Activated naive CD8-positive, alpha-beta T cell (primary cell): Measurements from ENCODE around the gene ANKRD10.
A peak's percentile ranks its signal among the peaks of the same experiment; 100 is the strongest.

ENCODE experiments used
- H3K27ac Mint-ChIP-seq: one replicate; pipeline ENCODE4 v1.8.0; 2021; ENCODE audit warnings: mixed read lengths
- H3K27me3 Mint-ChIP-seq: one replicate; pipeline ENCODE4 v1.8.0; 2021; ENCODE audit warnings: mixed read lengths
- H3K36me3 Mint-ChIP-seq: one replicate; pipeline ENCODE4 v1.8.0; 2021; ENCODE audit warnings: mixed read lengths
- H3K4me1 Mint-ChIP-seq: one replicate; pipeline ENCODE4 v1.8.0; 2021; ENCODE audit warnings: low read depth, mixed read lengths
- H3K4me3 Mint-ChIP-seq: one replicate; pipeline ENCODE4 v1.8.0; 2021; ENCODE audit warnings: mild to moderate bottlenecking, mixed read lengths
- H3K9me3 Mint-ChIP-seq: one replicate; pipeline ENCODE4 v1.8.0; 2021; ENCODE audit warnings: low read depth, mixed read lengths

ANKRD10 gene

GRCh38 chr13:110913322-110914080 lies 1.4 kb downstream of the ANKRD10 start:
- H3K9me3 Mint-ChIP-seq: no peaks in the 10 kb centered on the region
- H3K27me3 Mint-ChIP-seq: no peaks in the 10 kb centered on the region
- peaks cover 58% of the 10 kb centered on the region for H3K4me1 Mint-ChIP-seq
- H3K27ac Mint-ChIP-seq: peak overlapping the region; percentile 90
- H3K4me3 Mint-ChIP-seq: peak overlapping the region; percentile 95
- H3K36me3 Mint-ChIP-seq: peaks cover 2% of the 10 kb centered on the region

GRCh38 chr13:110912651-110913051 lies 2.2 kb downstream of the ANKRD10 start:
- Mint-ChIP-seq H3K9me3 (no peaks in the 10 kb centered on the region), H3K4me1 (peaks cover 64% of the 10 kb centered on the region), H3K36me3 (peaks cover 2% of the 10 kb centered on the region), H3K27ac (peak overlapping the region; percentile 90), H3K27me3 (no peaks in the 10 kb centered on the region), H3K4me3 (peak overlapping the region; percentile 95)

- Mint-ChIP-seq H3K27ac (peak overlapping the region; percentile 61), H3K27me3 (no peaks in the 10 kb centered on the region), H3K4me3 (peak overlapping the region; percentile 95), H3K36me3 (peaks cover 2% of the 10 kb centered on the region), H3K4me1 (peaks cover 69% of the 10 kb centered on the region), H3K9me3 (no peaks in the 10 kb centered on the region)
These were observed 3.0 kb downstream of the ANKRD10 start for GRCh38 chr13:110911880-110912279.

- Mint-ChIP-seq H3K36me3 (peaks cover 7% of the 10 kb centered on the region), H3K27ac (no peak overlapping the region), H3K4me1 (peaks cover 74% of the 10 kb centered on the region), H3K4me3 (peak overlapping the region; percentile 62), H3K9me3 (no peaks in the 10 kb centered on the region), H3K27me3 (no peaks in the 10 kb centered on the region)
These were observed 4.6 kb downstream of the ANKRD10 start for GRCh38 chr13:110910013-110910890.

GRCh38 chr13:110907951-110908898 lies 6.6 kb downstream of the ANKRD10 start:
- Mint-ChIP-seq H3K4me1 (peaks cover 72% of the 10 kb centered on the region), H3K27ac (peak overlapping the region; percentile 8), H3K4me3 (peak overlapping the region; percentile 15), H3K36me3 (peaks cover 7% of the 10 kb centered on the region), H3K9me3 (no peaks in the 10 kb centered on the region), H3K27me3 (no peaks in the 10 kb centered on the region)

- peaks cover 7% of the 10 kb centered on the region for H3K36me3 Mint-ChIP-seq
- no peak overlapping the region for H3K4me3 Mint-ChIP-seq
- H3K4me1 Mint-ChIP-seq: peaks cover 63% of the 10 kb centered on the region
- H3K9me3 Mint-ChIP-seq: no peaks in the 10 kb centered on the region
- no peaks in the 10 kb centered on the region for H3K27me3 Mint-ChIP-seq
- no peak overlapping the region for H3K27ac Mint-ChIP-seq
These were observed 7.6 kb downstream of the ANKRD10 start for GRCh38 chr13:110907301-110907700.

GRCh38 chr13:110904748-110905147 lies 10.1 kb downstream of the ANKRD10 start:
- Mint-ChIP-seq H3K27ac (no peak overlapping the region), H3K9me3 (no peaks in the 10 kb centered on the region), H3K4me1 (peaks cover 43% of the 10 kb centered on the region), H3K36me3 (peaks cover 7% of the 10 kb centered on the region), H3K4me3 (no peak overlapping the region), H3K27me3 (no peaks in the 10 kb centered on the region)

- no peaks in the 10 kb centered on the region for H3K27me3 Mint-ChIP-seq
- no peak overlapping the region for H3K27ac Mint-ChIP-seq
- H3K36me3 Mint-ChIP-seq: peaks cover 6% of the 10 kb centered on the region
- no peak overlapping the region for H3K4me3 Mint-ChIP-seq
- no peaks in the 10 kb centered on the region for H3K9me3 Mint-ChIP-seq
- H3K4me1 Mint-ChIP-seq: peaks cover 28% of the 10 kb centered on the region
These were observed 12.5 kb downstream of the ANKRD10 start for GRCh38 chr13:110902370-110902769.

- Mint-ChIP-seq H3K27ac (no peak overlapping the region), H3K4me3 (no peak overlapping the region), H3K9me3 (no peaks in the 10 kb centered on the region), H3K27me3 (no peaks in the 10 kb centered on the region), H3K36me3 (peaks cover 8% of the 10 kb centered on the region), H3K4me1 (peaks cover 7% of the 10 kb centered on the region)
These were observed 17.3 kb downstream of the ANKRD10 start for GRCh38 chr13:110897521-110897920.

- H3K4me3 Mint-ChIP-seq: no peak overlapping the region
- no peaks in the 10 kb centered on the region for H3K27me3 Mint-ChIP-seq
- peaks cover 7% of the 10 kb centered on the region for H3K4me1 Mint-ChIP-seq
- H3K27ac Mint-ChIP-seq: no peak overlapping the region
- H3K9me3 Mint-ChIP-seq: no peaks in the 10 kb centered on the region
- peaks cover 8% of the 10 kb centered on the region for H3K36me3 Mint-ChIP-seq
These were observed 17.9 kb downstream of the ANKRD10 start for GRCh38 chr13:110897014-110897413.

- H3K4me3 Mint-ChIP-seq: no peak overlapping the region
- H3K27ac Mint-ChIP-seq: no peak overlapping the region
- peaks cover 8% of the 10 kb centered on the region for H3K36me3 Mint-ChIP-seq
- H3K9me3 Mint-ChIP-seq: no peaks in the 10 kb centered on the region
- peaks cover 2% of the 10 kb centered on the region for H3K4me1 Mint-ChIP-seq
- no peaks in the 10 kb centered on the region for H3K27me3 Mint-ChIP-seq
These were observed 20.8 kb downstream of the ANKRD10 start for GRCh38 chr13:110894086-110894485.

GRCh38 chr13:110893571-110893970 lies 21.3 kb downstream of the ANKRD10 start:
- H3K27ac Mint-ChIP-seq: no peak overlapping the region

GRCh38 chr13:110890279-110891165 lies 24.3 kb downstream of the ANKRD10 start:
- Mint-ChIP-seq H3K9me3 (no peaks in the 10 kb centered on the region), H3K27me3 (no peaks in the 10 kb centered on the region), H3K4me3 (no peak overlapping the region), H3K36me3 (peaks cover 6% of the 10 kb centered on the region), H3K27ac (no peak overlapping the region), H3K4me1 (no peaks in the 10 kb centered on the region)

More at GRCh38 chr13:110893571-110893970, 21.3 kb downstream of the ANKRD10 start:
- H3K4me1 Mint-ChIP-seq: peaks cover 2% of the 10 kb centered on the region
- no peak overlapping the region for H3K4me3 Mint-ChIP-seq
- H3K9me3 Mint-ChIP-seq: no peaks in the 10 kb centered on the region
- H3K27me3 Mint-ChIP-seq: no peaks in the 10 kb centered on the region
- H3K36me3 Mint-ChIP-seq: peaks cover 8% of the 10 kb centered on the region

GRCh38 chr13:110888390-110888789 lies 26.5 kb downstream of the ANKRD10 start:
- H3K27ac Mint-ChIP-seq: peak overlapping the region; percentile 3

More at GRCh38 chr13:110888390-110888789, 26.5 kb downstream of the ANKRD10 start:
- Mint-ChIP-seq H3K4me3 (no peak overlapping the region), H3K9me3 (no peaks in the 10 kb centered on the region), H3K27me3 (no peaks in the 10 kb centered on the region), H3K36me3 (peaks cover 6% of the 10 kb centered on the region), H3K4me1 (peaks cover 1% of the 10 kb centered on the region)
